HepG2 (cell line): ENCODE measurements around the gene SF3B2. TPM values are rescaled to one million over a fixed set of nuclear protein-coding genes. Genes with fewer than 3 reads are reported as not detected.

Source experiments
- ATAC-seq: fragments of 200-7000 bp; cut with Tn5 transposase; 3 replicates; pipeline ENCODE4 v1.9.1; 2020; ENCODE audit warnings: mild to moderate bottlenecking, moderate library complexity
- BruUV-seq: library from RNA; stranded (reverse); fragments of 400-500 nt; replicated peaks from 2 replicates; lab custom pipeline; 2021; lab: Mats Ljungman, UMichigan
- CTCF ChIA-PET: fragments of 300-600 bp; formaldehyde crosslinking; extraction: SDS; loops from one replicate; lab custom pipeline; 2021; ENCODE audit warnings: low total read pairs, inconsistent platforms, low intra/inter-chr PET ratio; lab: Yijun Ruan, JAX
- POLR2A ChIA-PET: fragments of 350-600 bp; sonication (Branson Sonifier 250); formaldehyde crosslinking; loops from one replicate; lab custom pipeline; 2020; ENCODE audit warnings: antibody characterized with exemption, inconsistent platforms; lab: Yijun Ruan, JAX
- DNase-seq: peaks from one replicate; pipeline ENCODE4 v3.0.0-alpha.2; 2015; ENCODE audit warnings: low spot score
- FAIRE-seq: peaks from 3 replicates; lab custom pipeline; 2011; peaks lifted over from hg19 to GRCh38; lab: Jason Lieb, UNC
- H2AFZ ChIP-seq: one replicate; pipeline ENCODE4 v1.6.1; 2011; ENCODE audit warnings: low read length, inconsistent platforms
- H3K27ac ChIP-seq: fragments of 300-600 bp; 3 replicates; pipeline ENCODE4 v1.8.0; 2011; ENCODE audit warnings: mixed run types, mild to moderate bottlenecking, mixed read lengths, low read length, inconsistent platforms; ENCODE audit not compliant: insufficient read depth; ENCODE audit errors: extremely low read length
- H3K27me3 ChIP-seq, 2 experiments: fragments of 200-600 bp in 1 of 2; 2 replicates in 1 of 2; 3 replicates in 1 of 2; pipeline versions ENCODE4 v1.6.0 to v1.8.0; 2011; ENCODE audit warnings: low read length in 2 of 2, mild to moderate bottlenecking in 2 of 2, moderate library complexity in 2 of 2, inconsistent platforms in 1 of 2; ENCODE audit not compliant: insufficient read depth in 2 of 2, control insufficient read depth in 1 of 2
- H3K36me3 ChIP-seq, 2 experiments: fragments of 200-600 bp in 1 of 2; replicated peaks in 1 of 2; 2 replicates in 1 of 2; 3 replicates in 1 of 2; pipeline versions ENCODE4 v1.5.1 to v1.8.0; 2011; ENCODE audit warnings: low read length in 2 of 2, inconsistent platforms in 1 of 2; ENCODE audit not compliant: insufficient read depth in 2 of 2, control insufficient read depth in 1 of 2
- H3K4me1 ChIP-seq: 2 replicates; pipeline ENCODE4 v1.5.1; 2012; ENCODE audit warnings: low read length, inconsistent platforms; ENCODE audit not compliant: insufficient read depth
- H3K4me2 ChIP-seq: 2 replicates; pipeline ENCODE4 v1.6.0; 2011; ENCODE audit warnings: low read depth, low read length, inconsistent platforms
- H3K4me3 ChIP-seq, 3 experiments: fragments of 200-600 bp in 1 of 3; sonication (generic), shearing (Covaris generic) in 1 of 3; replicated peaks in 1 of 3; 2 replicates each; pipeline ENCODE4 v1.5.1; 2011 to 2016; ENCODE audit warnings: low read length in 3 of 3, inconsistent platforms in 2 of 3, low read depth in 2 of 3, mild to moderate bottlenecking in 2 of 3, control low read depth in 1 of 3, mixed read lengths in 1 of 3; ENCODE audit not compliant: insufficient read depth in 1 of 3
- H3K79me2 ChIP-seq: one replicate; pipeline ENCODE4 v1.6.1; 2011; ENCODE audit warnings: low read length, inconsistent platforms; ENCODE audit not compliant: insufficient read depth
- H3K9ac ChIP-seq: 2 replicates; pipeline ENCODE4 v1.6.0; 2011; ENCODE audit warnings: mild to moderate bottlenecking, low read depth, low read length, inconsistent platforms; ENCODE audit not compliant: insufficient read depth
- H3K9me3 ChIP-seq: 2 replicates; pipeline ENCODE4 v1.5.1; 2012; ENCODE audit warnings: mild to moderate bottlenecking, low read length
- H4K20me1 ChIP-seq: 2 replicates; pipeline ENCODE4 v1.6.0; 2011; ENCODE audit warnings: inconsistent platforms, mild to moderate bottlenecking, low read length, moderate library complexity; ENCODE audit not compliant: insufficient read depth
- ATF7-NPFF ChIP-seq: sonication (generic); formaldehyde crosslinking; IDR thresholded peaks from 2 replicates; pipeline ENCODE4 v1.8.1; 2023; ENCODE audit warnings: mild to moderate bottlenecking, low read depth, missing genetic modification reagents, moderate library complexity
- ELF3 ChIP-seq: IDR thresholded peaks from 2 replicates; pipeline ENCODE4 v1.6.1; 2016; ENCODE audit warnings: missing genetic modification reagents, missing compliant biosample characterization
- ESRRA ChIP-seq: sonication (generic); formaldehyde crosslinking; IDR thresholded peaks from 2 replicates; pipeline ENCODE4 v1.5.1; 2020; ENCODE audit warnings: mild to moderate bottlenecking, low read depth, missing genetic modification reagents
- FOXP1 ChIP-seq, 2 experiments: fragments of 450-650 bp in 1 of 2; IDR thresholded peaks; 2 replicates each; pipeline ENCODE4 v1.6.1; 2017 to 2018; ENCODE audit warnings: antibody characterized with exemption in 1 of 2
- GLMP ChIP-seq: sonication (generic); formaldehyde crosslinking; IDR thresholded peaks from 2 replicates; pipeline ENCODE4 v1.9.0; 2021; ENCODE audit warnings: missing genetic modification reagents, mild to moderate bottlenecking, borderline replicate concordance
- GTF2F1 ChIP-seq: fragments of 150-350 bp; IDR thresholded peaks from 2 replicates; pipeline ENCODE4 v1.6.1; 2014; ENCODE audit warnings: low read length
- HES4 ChIP-seq: sonication (generic); formaldehyde crosslinking; IDR thresholded peaks from 2 replicates; pipeline ENCODE4 v1.9.0; 2021; ENCODE audit warnings: mild to moderate bottlenecking, missing genetic modification reagents, borderline replicate concordance
- MLXIP ChIP-seq: sonication (generic); formaldehyde crosslinking; IDR thresholded peaks from 2 replicates; pipeline ENCODE4 v1.9.0; 2021; ENCODE audit warnings: missing genetic modification reagents, borderline replicate concordance
- NFYB ChIP-seq: sonication (generic); formaldehyde crosslinking; IDR thresholded peaks from 2 replicates; pipeline ENCODE4 v1.4.0; 2020; ENCODE audit warnings: missing genetic modification reagents
- RELA ChIP-seq: sonication (generic); formaldehyde crosslinking; IDR thresholded peaks from 2 replicates; pipeline ENCODE4 v1.4.0; 2020; ENCODE audit warnings: missing genetic modification reagents
- SAP130 ChIP-seq: IDR thresholded peaks from 2 replicates; pipeline ENCODE4 v1.6.1; 2016; ENCODE audit warnings: low read depth
- ZFP36 ChIP-seq: fragments of 150-350 bp; IDR thresholded peaks from 2 replicates; pipeline ENCODE4 v1.6.1; 2018; ENCODE audit warnings: borderline replicate concordance, low read length, low read depth; ENCODE audit not compliant: partially characterized antibody
- ZMAT5 ChIP-seq: sonication (generic); formaldehyde crosslinking; IDR thresholded peaks from 2 replicates; pipeline ENCODE4 v1.5.0; 2020; ENCODE audit warnings: mild to moderate bottlenecking, low read depth, missing genetic modification reagents, borderline replicate concordance
- ZNF510 ChIP-seq: sonication (generic); formaldehyde crosslinking; IDR thresholded peaks from 2 replicates; pipeline ENCODE4 v1.4.0; 2020; ENCODE audit warnings: low read depth, mild to moderate bottlenecking, missing genetic modification reagents
- ZNF660 ChIP-seq: sonication (generic); formaldehyde crosslinking; IDR thresholded peaks from 2 replicates; pipeline ENCODE4 v1.5.1; 2020; ENCODE audit warnings: mild to moderate bottlenecking, low read depth, missing genetic modification reagents, borderline replicate concordance
- WGBS: methylation state at CpG from one replicate; pipeline ENCODE4 v1.1.6; 2017; ENCODE audit warnings: low lambda C conversion rate; 5-methylcytosine and 5-hydroxymethylcytosine counted together
- in situ Hi-C: cut with HindIII; loops from 2 replicates; pipeline ENCODE4 v1.10.0; 2017; ENCODE audit warnings: low pct_unique_long_range_greater_than_20kb; ENCODE audit not compliant: extremely low pct_ligation_motif_present
- intact Hi-C: fragments of 100-400 bp; cut with micrococcal nuclease; formaldehyde crosslinking; loops from one replicate; pipeline ENCODE4 v1.10.0; 2022; ENCODE audit not compliant: unreplicated experiment
- polyA plus RNA-seq, 8 experiments: library from polyadenylated mRNA; depleted of rRNA in 3 of 8; stranded (reverse) in 7 of 8; unstranded in 1 of 8; fragments of >200 nt; fragmentation: Illumina TruSeq in 4 of 8; extraction: Trizol in 4 of 8; gene quantifications; 2 replicates each; pipeline versions ENCODE4 v1.2.1 to v1.2.3, GENCODE V29; 2011 to 2016; ENCODE audit warnings: low read depth in 4 of 8, missing spikeins in 1 of 8, mixed read lengths in 1 of 8; ENCODE audit not compliant: insufficient read depth in 1 of 8
- total RNA-seq, 5 experiments: library from RNA; depleted of rRNA; stranded (reverse); fragments of >200 nt; fragmentation: Illumina TruSeq; extraction: Trizol; gene quantifications; 2 replicates each; pipeline ENCODE4 v1.2.3, GENCODE V29; 2016; ENCODE audit warnings: low read depth in 1 of 5
- TF ChIP-seq, protein P1 (sequence below): sonication (generic); formaldehyde crosslinking; IDR thresholded peaks from 2 replicates; pipeline ENCODE4 v1.5.0; 2020; ENCODE audit warnings: mild to moderate bottlenecking, missing genetic modification reagents

SF3B2 gene
- total and polyA plus RNA-seq, 2 of the 13 experiments (the other 11 are each of a cell fraction or from before 2014, with no cell fraction given), result 70.4 to 153 TPM

DNA sequence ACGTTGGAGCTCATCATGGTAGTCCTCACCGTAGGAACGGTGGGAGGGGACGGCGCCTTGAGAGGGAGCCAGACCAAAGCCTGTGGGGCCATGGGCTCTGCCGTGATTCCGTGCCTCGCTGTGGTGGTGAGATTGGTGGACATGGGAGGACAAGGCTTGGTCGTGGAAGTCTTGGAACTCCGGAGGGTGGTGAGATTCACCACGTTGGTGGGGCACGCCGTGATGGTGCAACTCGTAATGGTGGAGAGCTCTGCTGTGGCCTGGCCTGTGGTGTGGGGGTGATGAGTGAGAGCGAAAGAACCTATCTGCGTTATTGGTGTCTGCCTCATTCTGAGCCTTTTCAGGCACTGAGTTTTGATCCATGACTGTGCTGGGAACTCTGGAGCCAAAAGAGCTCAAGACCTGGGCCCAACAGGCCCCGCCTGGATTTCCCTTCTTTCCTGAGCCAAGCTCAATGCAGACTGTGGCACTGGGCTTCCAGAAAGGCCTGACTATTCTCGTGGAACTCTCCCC is 26.1 kb upstream of the SF3B2 start, which contains the start of gene CATSPER1:
TSS of gene CATSPER1 (minus strand) at position 463 of the 513 bp plus-strand sequence. CDS start at position 363, 100 bp downstream.
- no peaks in the 10 kb centered on the region for H3K36me3 ChIP-seq
- no peaks in the 10 kb centered on the region for H3K79me2 ChIP-seq
- intact Hi-C loops (no loop called here), in situ Hi-C loops (no loop called here)
- H2AFZ ChIP-seq, result no peak within 1 kb of the TSS
- no peak for TF ChIP-seq NFYB (CRISPR knock-in tag)
- TF ChIP-seq SAP130 (CRISPR knock-in tag), result no peak
- no peak for TF ChIP-seq ZMAT5 (CRISPR knock-in tag)
- TF ChIP-seq ZFP36, result no peak
- no peak for TF ChIP-seq GTF2F1
- no peak for TF ChIP-seq MLXIP
- no peak for TF ChIP-seq ELF3 (CRISPR knock-in tag)
- TF ChIP-seq HES4 (CRISPR knock-in tag), result no peak
- no peak for TF ChIP-seq GLMP (CRISPR knock-in tag)
- TF ChIP-seq ZNF660 (CRISPR knock-in tag), result no peak
- no peak for TF ChIP-seq ZNF510 (CRISPR knock-in tag)
- TF ChIP-seq FOXP1 (IDR thresholded peaks at IDR 0.05), result no peak
- TF ChIP-seq FOXP1 (CRISPR knock-in tag; IDR thresholded peaks at IDR 0.05), result no peak
- TF ChIP-seq, protein P1, sequence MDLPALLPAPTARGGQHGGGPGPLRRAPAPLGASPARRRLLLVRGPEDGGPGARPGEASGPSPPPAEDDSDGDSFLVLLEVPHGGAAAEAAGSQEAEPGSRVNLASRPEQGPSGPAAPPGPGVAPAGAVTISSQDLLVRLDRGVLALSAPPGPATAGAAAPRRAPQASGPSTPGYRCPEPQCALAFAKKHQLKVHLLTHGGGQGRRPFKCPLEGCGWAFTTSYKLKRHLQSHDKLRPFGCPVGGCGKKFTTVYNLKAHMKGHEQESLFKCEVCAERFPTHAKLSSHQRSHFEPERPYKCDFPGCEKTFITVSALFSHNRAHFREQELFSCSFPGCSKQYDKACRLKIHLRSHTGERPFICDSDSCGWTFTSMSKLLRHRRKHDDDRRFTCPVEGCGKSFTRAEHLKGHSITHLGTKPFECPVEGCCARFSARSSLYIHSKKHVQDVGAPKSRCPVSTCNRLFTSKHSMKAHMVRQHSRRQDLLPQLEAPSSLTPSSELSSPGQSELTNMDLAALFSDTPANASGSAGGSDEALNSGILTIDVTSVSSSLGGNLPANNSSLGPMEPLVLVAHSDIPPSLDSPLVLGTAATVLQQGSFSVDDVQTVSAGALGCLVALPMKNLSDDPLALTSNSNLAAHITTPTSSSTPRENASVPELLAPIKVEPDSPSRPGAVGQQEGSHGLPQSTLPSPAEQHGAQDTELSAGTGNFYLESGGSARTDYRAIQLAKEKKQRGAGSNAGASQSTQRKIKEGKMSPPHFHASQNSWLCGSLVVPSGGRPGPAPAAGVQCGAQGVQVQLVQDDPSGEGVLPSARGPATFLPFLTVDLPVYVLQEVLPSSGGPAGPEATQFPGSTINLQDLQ (CRISPR knock-in tag), result no peak
- TF ChIP-seq RELA (CRISPR knock-in tag), result no peak
- no peak for TF ChIP-seq ESRRA
- no peak for TF ChIP-seq ATF7-NPFF (CRISPR knock-in tag)
- TF ChIP-seq, all 625 proteins: peak for 0
- WGBS, result 62% methylated on average over 18 of the region's 18 CpGs
- H3K9me3 ChIP-seq, result no peaks in the 10 kb centered on the region
- H3K4me1 ChIP-seq, result peaks cover 21% of the 10 kb centered on the region
- no TSS peak for BruUV-seq
- DNase-seq (no peak), FAIRE-seq (no peak), ATAC-seq (no peak)
- peaks cover 2 to 27% of the 10 kb centered on the region in 2 experiments; a peak in 3 of 5 replicates for H3K27me3 ChIP-seq
- H3K4me3 ChIP-seq, result no peak within 1 kb of the TSS
- H4K20me1 ChIP-seq, result no peaks in the 10 kb centered on the region
- ChIA-PET POLR2A (interaction anchor here (1.6 kb wide), 1 partner anchor 23 kb away, joined by 3 read pairs; the partner anchor contains the start of gene BANF1), CTCF (no interaction called here)
- no peak within 1 kb of the TSS for H3K4me2 ChIP-seq
- no peak within 1 kb of the TSS for H3K27ac ChIP-seq
- H3K9ac ChIP-seq, result no peak within 1 kb of the TSS
